ENCODE results near the gene RNF6.

RNF6 gene

GRCh38 chr13:26168237-26168814, 53.8 kb downstream of the RNF6 start:
- FAIRE-seq, result no peak
- no peak for DNase-seq (ENCODE audit: low spot score)

GRCh38 chr13:26163812-26164211, 58.3 kb downstream of the RNF6 start:
- no peak for FAIRE-seq
- DNase-seq (ENCODE audit: low spot score), result no peak

Measured in urothelium cell line (cell line).